CD4-positive, alpha-beta T cell (primary cell): ENCODE data around the gene RAB2B. TPM values are rescaled to one million over a fixed set of nuclear protein-coding genes. Genes with fewer than 3 reads are reported as not detected.

ENCODE experiments used
- ATAC-seq: fragments of 200-7000 bp; cut with Tn5 transposase; one replicate; pipeline ENCODE4 v1.10.0; 2022; ENCODE audit warnings: mild to moderate bottlenecking; ENCODE audit not compliant: poor library complexity
- CTCF ChIA-PET: fragments of 350-600 bp; sonication (Branson Sonifier 250); formaldehyde crosslinking; loops from one replicate; lab custom pipeline; 2021; ENCODE audit warnings: antibody characterized with exemption, inconsistent platforms; lab: Charles Lee
- POLR2A ChIA-PET: fragments of 350-600 bp; sonication (Branson Sonifier 250); formaldehyde crosslinking; loops from one replicate; lab custom pipeline; 2021; ENCODE audit warnings: antibody characterized with exemption, inconsistent platforms; lab: Charles Lee
- DNase-seq, 14 experiments: peaks; one replicate each; pipeline ENCODE4 v3.0.0-alpha.2; 2013 to 2020; ENCODE audit warnings: mixed read lengths in 2 of 14
- H3K27ac ChIP-seq, 2 donors: one replicate each; pipeline versions ENCODE4 v1.5.1 to v1.7.0; 2013; ENCODE audit warnings: low read length in 2 of 2, low read depth in 1 of 2, mild to moderate bottlenecking in 1 of 2
- H3K27me3 ChIP-seq, 2 experiments: 1 replicate in 1 of 2; 2 replicates in 1 of 2; pipeline versions ENCODE4 v1.6.1 to v1.7.0; 2013; ENCODE audit warnings: low read length in 2 of 2, control low read depth in 1 of 2, mild to moderate bottlenecking in 1 of 2, moderate library complexity in 1 of 2; ENCODE audit not compliant: insufficient read depth in 2 of 2, control insufficient read depth in 1 of 2
- H3K36me3 ChIP-seq: one replicate; pipeline ENCODE4 v1.6.1; 2013; ENCODE audit warnings: low read length, control low read depth; ENCODE audit not compliant: insufficient read depth
- H3K4me1 ChIP-seq: one replicate; pipeline ENCODE4 v1.6.1; 2013; ENCODE audit warnings: low read length, control low read depth; ENCODE audit not compliant: insufficient read depth
- H3K4me3 ChIP-seq: one replicate; pipeline ENCODE4 v1.5.1; 2013; ENCODE audit warnings: mild to moderate bottlenecking, low read length, moderate library complexity
- H3K9me3 ChIP-seq, 2 experiments: 1 replicate in 1 of 2; 2 replicates in 1 of 2; pipeline versions ENCODE4 v1.6.1 to v1.7.0; 2013; ENCODE audit warnings: low read length in 2 of 2, mild to moderate bottlenecking in 2 of 2, control low read depth in 1 of 2, moderate library complexity in 1 of 2; ENCODE audit not compliant: control insufficient read depth in 1 of 2, insufficient read depth in 1 of 2
- H3K27ac Mint-ChIP-seq: one replicate; pipeline ENCODE4 v1.8.0; 2020; ENCODE audit warnings: mixed read lengths
- H3K27me3 Mint-ChIP-seq: one replicate; pipeline ENCODE4 v1.8.0; 2021; ENCODE audit warnings: mixed read lengths
- H3K36me3 Mint-ChIP-seq: one replicate; pipeline ENCODE4 v1.8.0; 2021; ENCODE audit warnings: low read depth, mixed read lengths
- H3K4me1 Mint-ChIP-seq: one replicate; pipeline ENCODE4 v1.8.0; 2021; ENCODE audit warnings: low read depth, mixed read lengths
- H3K4me3 Mint-ChIP-seq: one replicate; pipeline ENCODE4 v1.8.0; 2020; ENCODE audit warnings: mild to moderate bottlenecking, mixed read lengths
- H3K9me3 Mint-ChIP-seq: one replicate; pipeline ENCODE4 v1.8.0; 2020; ENCODE audit warnings: mixed read lengths
- intact Hi-C, 2 experiments: fragments of 100-400 bp; cut with DNase I in 1 of 2; cut with micrococcal nuclease in 1 of 2; formaldehyde crosslinking; loops; one replicate each; pipeline versions ENCODE4 v1.15.1 to v1.9.0; 2023 to 2025; cut with DNase I, micrococcal nuclease
- total RNA-seq, 174 experiments: library from RNA in 2 of 174; stranded (reverse) in 2 of 174; gene quantifications; one replicate each; pipeline ENCODE4 v1.2.3 and lab custom pipeline; 2021 to 2026
- TF ChIP-seq, protein P1 (sequence below): fragments of 200-600 bp; IDR thresholded peaks from one replicate; pipeline ENCODE4 v1.8.0; 2022; ENCODE audit warnings: antibody characterized with exemption, mild to moderate bottlenecking

The RAB2B gene
- total RNA-seq, 2 experiments from 2014 or later, result 21.1 to 23.9 TPM

DNA sequence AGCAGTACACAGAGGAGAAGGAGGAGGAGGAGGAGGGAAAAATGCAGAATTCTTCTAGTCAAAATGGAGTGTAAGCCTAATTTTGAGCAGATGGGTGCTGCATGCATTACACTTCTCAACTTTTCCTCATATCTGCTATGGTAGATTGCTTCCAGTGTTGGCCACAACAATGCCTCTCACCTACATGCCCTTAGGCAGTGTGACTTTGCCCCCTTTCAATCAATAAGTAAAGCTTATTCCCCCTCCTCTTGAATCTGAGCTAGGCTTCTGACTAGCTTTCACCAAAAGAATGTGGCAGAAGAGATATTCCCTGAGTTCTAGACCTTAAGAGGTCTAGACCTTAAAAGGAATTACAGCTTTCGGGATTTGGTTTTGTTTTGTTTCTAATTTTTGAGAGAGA lies 37.6 kb upstream of the RAB2B start:
- Mint-ChIP-seq H3K27ac (no peak overlapping the region), H3K4me1 (peaks cover 24% of the 10 kb centered on the region), H3K4me3 (no peak overlapping the region), H3K27me3 (peaks cover 6% of the 10 kb centered on the region), H3K9me3 (peaks cover 2% of the 10 kb centered on the region), H3K36me3 (peaks cover 19% of the 10 kb centered on the region)
- ATAC-seq (no peak), DNase-seq (no peak)
- H3K4me3 ChIP-seq, result no peak overlapping the region
- intact Hi-C loops, result no loop called here
- TF ChIP-seq, protein P1, sequence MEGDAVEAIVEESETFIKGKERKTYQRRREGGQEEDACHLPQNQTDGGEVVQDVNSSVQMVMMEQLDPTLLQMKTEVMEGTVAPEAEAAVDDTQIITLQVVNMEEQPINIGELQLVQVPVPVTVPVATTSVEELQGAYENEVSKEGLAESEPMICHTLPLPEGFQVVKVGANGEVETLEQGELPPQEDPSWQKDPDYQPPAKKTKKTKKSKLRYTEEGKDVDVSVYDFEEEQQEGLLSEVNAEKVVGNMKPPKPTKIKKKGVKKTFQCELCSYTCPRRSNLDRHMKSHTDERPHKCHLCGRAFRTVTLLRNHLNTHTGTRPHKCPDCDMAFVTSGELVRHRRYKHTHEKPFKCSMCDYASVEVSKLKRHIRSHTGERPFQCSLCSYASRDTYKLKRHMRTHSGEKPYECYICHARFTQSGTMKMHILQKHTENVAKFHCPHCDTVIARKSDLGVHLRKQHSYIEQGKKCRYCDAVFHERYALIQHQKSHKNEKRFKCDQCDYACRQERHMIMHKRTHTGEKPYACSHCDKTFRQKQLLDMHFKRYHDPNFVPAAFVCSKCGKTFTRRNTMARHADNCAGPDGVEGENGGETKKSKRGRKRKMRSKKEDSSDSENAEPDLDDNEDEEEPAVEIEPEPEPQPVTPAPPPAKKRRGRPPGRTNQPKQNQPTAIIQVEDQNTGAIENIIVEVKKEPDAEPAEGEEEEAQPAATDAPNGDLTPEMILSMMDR, result no peak
- POLR2A ChIA-PET, result interaction anchor here (1.1 kb wide), 1 partner anchor 12 kb away, joined by 4 read pairs; the partner anchor contains the start of gene SALL2
- no peaks in the 10 kb centered on the region for H3K27me3 ChIP-seq
- CTCF ChIA-PET, result interaction anchor here (3.4 kb wide), 1 partner anchor 16 kb away, joined by 11 read pairs; no protein-coding TSS in a partner anchor
- no peak overlapping the region for H3K27ac ChIP-seq
- H3K36me3 ChIP-seq, result no peaks in the 10 kb centered on the region
- no peaks in the 10 kb centered on the region for H3K9me3 ChIP-seq
- H3K4me1 ChIP-seq, result peaks cover 16% of the 10 kb centered on the region

DNA sequence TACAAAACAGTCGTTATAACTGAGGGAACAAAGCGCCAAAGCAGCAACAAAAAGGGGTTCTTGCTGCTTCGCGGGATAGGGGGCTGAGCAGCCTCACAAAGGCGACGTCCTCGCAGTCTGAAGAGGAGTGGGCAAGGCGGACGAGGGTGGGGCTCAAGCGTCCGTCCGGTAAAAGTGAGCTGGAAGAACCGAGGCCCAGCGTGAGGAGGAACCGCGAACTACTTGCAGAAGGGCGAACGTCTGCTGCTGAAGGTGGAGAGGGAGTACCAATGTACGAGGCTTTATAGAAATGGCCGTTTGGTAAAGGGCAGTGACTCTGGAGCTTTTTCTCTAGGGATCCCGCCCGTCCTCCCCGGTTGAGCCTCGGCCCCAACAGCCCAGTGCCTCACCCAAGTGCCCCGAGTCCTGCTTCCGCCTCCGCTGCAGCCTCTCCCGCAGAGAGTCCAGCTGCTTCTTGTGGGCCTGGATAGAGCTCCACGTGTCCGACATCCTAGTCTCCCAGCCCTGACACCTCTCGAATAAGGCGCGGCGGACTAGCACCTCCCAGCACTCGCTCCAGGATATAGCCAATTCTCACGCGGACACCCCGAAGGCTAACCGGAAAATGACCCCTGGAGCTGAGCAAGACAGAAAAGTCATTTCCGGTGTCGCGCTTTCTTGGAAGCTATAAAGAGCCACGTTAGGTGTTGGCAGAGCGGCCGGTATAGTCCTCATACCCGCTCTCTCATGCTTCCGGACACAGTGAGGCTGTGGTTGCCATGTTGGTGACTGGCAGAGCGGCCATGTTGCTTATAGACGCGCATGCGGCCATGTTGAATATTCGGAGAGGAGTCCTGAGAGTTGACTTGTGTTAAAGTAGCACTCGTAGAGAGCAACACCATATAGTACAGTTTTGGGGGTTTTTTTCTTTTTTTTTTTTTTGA lies 34.2 kb upstream of the RAB2B start, which contains the start of gene METTL3:
METTL3 (minus strand) TSS at position 606 of the 923 bp plus-strand sequence; CDS start at position 489, 117 bp downstream.
- peaks cover 2% of the 10 kb centered on the region for H3K9me3 Mint-ChIP-seq
- ChIA-PET CTCF (interaction anchor here (1.9 to 4.7 kb wide), 4 partner anchors 12 to 55 kb away, joined by 5 to 31 read pairs (median 19); partner anchors contain the start of genes CHD8, RAB2B and TOX4), POLR2A (interaction anchor here (0.7 to 4.4 kb wide), 17 partner anchors 8 to 1792 kb away, joined by 3 to 54 read pairs (median 5); partner anchors contain the start of genes ACIN1, C14orf119, CHD8 and OXA1L)
- TF ChIP-seq, protein P1, result no peak
- peaks cover 45% of the 10 kb centered on the region for H3K4me1 Mint-ChIP-seq
- ATAC-seq (peak; percentile 99), DNase-seq (peak; percentile 88 to 98 (median 90))
- H3K4me3 ChIP-seq, result peak within 1 kb of the TSS; percentile 83
- no peaks in the 10 kb centered on the region for H3K27me3 ChIP-seq
- H3K27ac Mint-ChIP-seq, result peak within 1 kb of the TSS; percentile 98
- peak within 1 kb of the TSS; percentile 82 to 84 for H3K27ac ChIP-seq
- H3K4me3 Mint-ChIP-seq, result peak within 1 kb of the TSS; percentile 98
- no peaks in the 10 kb centered on the region for H3K9me3 ChIP-seq
- peaks cover 7% of the 10 kb centered on the region for H3K36me3 ChIP-seq
- peaks cover 28% of the 10 kb centered on the region for H3K36me3 Mint-ChIP-seq
- H3K27me3 Mint-ChIP-seq, result no peaks in the 10 kb centered on the region
- intact Hi-C loops, result loop anchor here (1.0 to 2.0 kb wide), 6 partner anchors 15 to 1256 kb away; partner anchors contain the start of genes SALL2 (in 2 of the 2), TOX4 (in 2 of the 2), CHD8 (in 1 of the 2) and OXA1L (in 1 of the 2)
- H3K4me1 ChIP-seq, result peaks cover 30% of the 10 kb centered on the region

DNA sequence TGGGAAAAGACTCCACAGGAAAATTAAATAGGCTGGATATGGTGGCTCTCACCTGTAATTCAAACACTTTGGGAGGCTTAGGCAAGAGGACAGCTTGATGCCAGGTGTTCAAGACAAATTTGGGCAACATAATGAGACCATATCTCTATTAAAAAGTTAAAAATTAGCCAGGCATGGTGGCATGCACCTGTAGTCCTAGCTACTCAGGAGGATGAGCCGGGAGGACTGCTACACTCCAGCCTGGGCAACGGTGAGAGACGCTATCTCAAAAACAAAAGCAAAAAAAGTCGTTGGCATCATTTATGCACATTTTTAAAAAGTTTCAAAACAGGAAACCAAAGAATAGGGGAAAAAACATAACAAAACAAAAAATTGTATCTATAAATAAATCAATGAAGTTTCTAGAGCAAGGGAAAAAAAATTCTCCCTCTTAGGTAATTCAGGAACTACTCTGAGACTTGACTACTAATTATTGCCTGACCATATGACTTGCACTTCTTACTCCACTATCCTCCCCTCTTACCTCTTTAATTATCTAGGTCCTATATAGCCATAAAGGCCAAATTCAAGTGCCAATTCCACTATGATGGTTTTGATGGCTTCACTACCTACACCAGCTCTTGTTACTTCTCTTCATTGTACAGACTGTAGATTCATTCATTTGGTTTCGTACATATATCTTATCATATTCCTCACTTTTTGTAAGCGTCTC lies 32.8 kb upstream of the RAB2B start:
- peak overlapping the region; percentile 98 for H3K27ac Mint-ChIP-seq
- H3K9me3 Mint-ChIP-seq, result peaks cover 2% of the 10 kb centered on the region
- peaks cover 39% of the 10 kb centered on the region for H3K36me3 Mint-ChIP-seq
- TF ChIP-seq, protein P1, result no peak
- Histone ChIP-seq H3K4me1 (peaks cover 33% of the 10 kb centered on the region), H3K9me3 (no peaks in the 10 kb centered on the region), H3K27me3 (no peaks in the 10 kb centered on the region), H3K4me3 (peak overlapping the region; percentile 83), H3K27ac (no peak overlapping the region), H3K36me3 (peaks cover 7% of the 10 kb centered on the region)
- DNase-seq (no peak), ATAC-seq (no peak)
- intact Hi-C loops, result loop anchor here (2.0 kb wide), 3 partner anchors 33 to 1257 kb away; partner anchors contain the start of genes OXA1L (in 1 of the 2), RAB2B (in 1 of the 2) and TOX4 (in 1 of the 2)
- H3K27me3 Mint-ChIP-seq, result no peaks in the 10 kb centered on the region
- H3K4me3 Mint-ChIP-seq, result peak overlapping the region; percentile 98
- H3K4me1 Mint-ChIP-seq, result peaks cover 56% of the 10 kb centered on the region
- CTCF ChIA-PET, result interaction anchor here (1.9 to 4.7 kb wide), 3 partner anchors 11 to 33 kb away, joined by 5 to 31 read pairs (median 18); partner anchors contain the start of genes RAB2B and TOX4
- POLR2A ChIA-PET, result interaction anchor here (2.7 to 4.4 kb wide), 2 partner anchors 16 to 32 kb away, joined by 7 to 35 read pairs; partner anchors contain the start of genes RAB2B, SALL2 and TOX4
